Muscle layer of colon (tissue), 2 donors: Measurements from ENCODE around the gene SRGAP2B.
"Not testable (repeated sequence)": the region's sequence is repeated elsewhere in the genome, so short reads cannot be mapped to it uniquely, and the experiment has no call there.

Source experiments
- H3K27ac ChIP-seq: one replicate; pipeline ENCODE4 v1.7.0; 2013; ENCODE audit warnings: low read depth, mild to moderate bottlenecking, low read length, moderate library complexity
- H3K27me3 ChIP-seq, 2 donors: one replicate each; pipeline ENCODE4 v1.7.0; 2013; ENCODE audit warnings: low read length in 2 of 2, mild to moderate bottlenecking in 2 of 2; ENCODE audit not compliant: insufficient read depth in 2 of 2, control insufficient read depth in 1 of 2
- H3K36me3 ChIP-seq: one replicate; pipeline ENCODE4 v1.7.0; 2013; ENCODE audit warnings: mild to moderate bottlenecking, low read length; ENCODE audit not compliant: insufficient read depth
- H3K4me1 ChIP-seq: one replicate; pipeline ENCODE4 v1.7.0; 2013; ENCODE audit warnings: mild to moderate bottlenecking, low read length; ENCODE audit not compliant: insufficient read depth
- H3K4me3 ChIP-seq, 2 donors: one replicate each; pipeline ENCODE4 v1.7.0; 2013; ENCODE audit warnings: low read length in 2 of 2, low read depth in 1 of 2, mild to moderate bottlenecking in 1 of 2, moderate library complexity in 1 of 2
- H3K9ac ChIP-seq: one replicate; pipeline ENCODE4 v1.7.0; 2013; ENCODE audit warnings: low read length
- H3K9me3 ChIP-seq: one replicate; pipeline ENCODE4 v1.7.0; 2013; ENCODE audit warnings: mild to moderate bottlenecking, low read length
- donor health status: abdominal sarcoma.
- donor health status: Adenocarcinoma of cecum.

SRGAP2B gene

DNA sequence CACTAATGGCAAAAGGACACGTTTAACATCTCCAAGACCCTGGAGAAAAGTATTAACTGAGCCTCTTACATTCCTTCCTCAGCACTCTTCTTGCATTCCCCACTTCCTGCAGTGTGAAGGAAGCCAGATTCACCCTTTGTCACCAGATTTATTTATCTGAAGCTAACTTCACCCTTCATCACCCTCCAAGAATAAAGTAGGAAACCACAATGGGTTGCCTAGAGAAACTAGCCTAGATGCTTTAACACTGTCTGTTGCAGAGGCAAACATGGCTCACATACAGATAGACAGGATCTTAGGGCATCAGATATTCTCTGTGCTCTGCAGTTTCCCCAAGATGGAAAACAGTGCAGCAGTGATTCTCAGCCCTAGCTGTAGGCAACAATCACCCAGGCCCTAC is 147.6 kb downstream of the SRGAP2B start:
- not testable (repeated sequence) for H3K9me3 ChIP-seq, H3K9ac ChIP-seq, H3K4me3 ChIP-seq, H3K27ac ChIP-seq, H3K27me3 ChIP-seq, H3K4me1 ChIP-seq, H3K36me3 ChIP-seq

DNA sequence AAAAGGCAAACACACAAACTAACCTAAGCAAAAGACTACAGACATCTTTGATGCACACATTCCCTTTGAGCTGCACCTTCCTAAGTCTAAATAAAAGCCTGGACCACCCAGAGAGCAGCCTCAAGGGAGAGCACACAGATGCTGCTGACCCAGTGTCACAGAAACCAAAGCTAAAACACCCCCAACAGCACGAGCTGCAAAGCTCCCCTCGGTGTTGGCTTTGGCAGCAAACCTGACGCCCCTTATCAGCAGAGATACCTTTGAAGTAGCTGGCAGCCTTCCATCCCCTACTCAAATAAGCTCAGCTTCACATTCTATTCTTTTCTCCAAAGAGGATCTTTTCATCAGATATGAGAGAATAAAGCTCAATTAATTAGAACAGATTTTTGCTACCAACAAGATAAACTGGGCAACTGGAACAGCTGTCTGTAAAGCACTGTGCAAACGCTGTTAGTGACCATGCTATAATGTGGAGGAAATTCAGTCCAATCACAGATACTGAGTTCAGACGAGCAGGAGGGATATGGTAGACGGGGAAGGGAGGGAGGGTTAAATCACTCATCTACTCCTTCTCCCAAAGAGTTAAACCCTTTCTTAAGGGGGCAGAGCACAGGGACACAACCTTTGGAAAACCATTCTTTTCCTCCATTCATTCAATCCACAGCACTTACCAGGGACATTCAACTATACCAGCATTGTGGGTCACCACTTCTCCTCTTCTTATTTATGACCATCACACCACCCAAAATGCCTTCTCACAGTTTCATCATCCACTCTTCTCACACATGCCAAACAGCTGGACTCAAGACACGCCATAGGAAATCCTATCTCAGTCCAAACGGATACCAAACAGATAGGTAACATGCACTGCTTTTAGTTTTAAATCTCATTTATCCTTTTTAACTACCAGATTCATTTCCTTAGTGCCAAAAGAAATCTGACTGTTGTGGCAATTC is 148.3 kb downstream of the SRGAP2B start:
- H3K4me1 ChIP-seq, H3K27me3 ChIP-seq, H3K9ac ChIP-seq, H3K36me3 ChIP-seq, H3K4me3 ChIP-seq, H3K9me3 ChIP-seq, H3K27ac ChIP-seq: not testable (repeated sequence)

DNA sequence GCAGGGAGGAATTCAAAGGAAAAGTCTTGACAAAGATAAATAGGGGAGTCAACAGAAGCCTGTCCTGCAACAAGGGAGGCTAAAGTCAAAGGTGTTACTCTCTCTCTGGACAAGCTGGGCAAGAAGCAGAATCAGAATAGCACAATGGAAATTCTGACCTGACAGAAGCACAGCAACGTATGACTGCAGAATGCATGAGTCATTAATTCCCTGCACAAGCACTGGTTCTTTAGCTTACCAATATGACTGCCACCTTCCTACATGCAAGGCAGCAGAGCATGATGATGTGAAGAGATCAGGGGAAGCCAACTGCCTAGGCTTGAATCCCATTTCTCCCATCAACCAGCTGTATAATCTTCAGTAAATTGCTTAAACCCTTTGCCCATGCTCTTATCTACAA is 153.4 kb downstream of the SRGAP2B start:
- H3K27ac ChIP-seq, H3K27me3 ChIP-seq, H3K9ac ChIP-seq, H3K4me1 ChIP-seq, H3K9me3 ChIP-seq, H3K4me3 ChIP-seq, H3K36me3 ChIP-seq: not testable (repeated sequence)

DNA sequence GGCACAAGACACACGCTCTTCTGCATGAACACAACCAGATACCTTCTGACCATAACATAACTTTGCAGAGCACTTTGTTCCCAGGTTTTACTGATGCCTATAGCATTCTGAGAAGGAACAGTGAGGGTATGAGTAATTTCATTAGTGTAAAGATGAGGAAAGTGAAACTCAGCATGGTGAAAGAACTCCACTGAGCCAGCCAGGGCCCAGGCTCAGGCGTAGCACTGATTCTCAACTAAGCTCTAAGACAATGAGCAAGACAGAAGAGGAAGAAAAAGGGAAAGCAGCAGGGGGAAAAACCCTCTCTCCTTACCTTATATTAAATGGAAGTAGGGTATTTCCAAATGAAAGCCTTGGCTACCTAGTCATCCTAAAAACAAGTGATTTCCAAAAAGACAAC is 155.1 kb downstream of the SRGAP2B start:
- H3K9ac ChIP-seq, H3K27ac ChIP-seq, H3K4me1 ChIP-seq, H3K4me3 ChIP-seq, H3K27me3 ChIP-seq, H3K9me3 ChIP-seq, H3K36me3 ChIP-seq: not testable (repeated sequence)

DNA sequence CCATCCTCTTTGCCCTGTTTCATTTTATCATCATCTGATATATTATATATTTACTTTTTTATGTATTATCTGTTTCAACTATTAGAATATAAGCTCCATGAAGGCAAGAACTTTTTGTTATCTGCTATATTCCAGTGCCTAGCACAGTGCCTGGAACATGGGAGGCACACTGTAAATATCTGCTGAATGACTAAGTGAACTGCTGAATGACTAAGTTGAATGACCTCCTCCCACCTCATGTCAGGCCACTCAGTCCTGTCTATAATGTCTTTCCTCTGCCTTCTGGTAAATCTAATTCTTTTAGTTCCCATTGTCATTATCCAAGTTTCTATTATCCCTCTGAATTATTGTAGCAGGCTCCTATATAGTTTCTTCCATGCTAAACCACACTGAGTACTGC is 156.5 kb downstream of the SRGAP2B start:
- not testable (repeated sequence) for H3K27me3 ChIP-seq, H3K27ac ChIP-seq, H3K4me1 ChIP-seq, H3K36me3 ChIP-seq, H3K9ac ChIP-seq, H3K9me3 ChIP-seq, H3K4me3 ChIP-seq

DNA sequence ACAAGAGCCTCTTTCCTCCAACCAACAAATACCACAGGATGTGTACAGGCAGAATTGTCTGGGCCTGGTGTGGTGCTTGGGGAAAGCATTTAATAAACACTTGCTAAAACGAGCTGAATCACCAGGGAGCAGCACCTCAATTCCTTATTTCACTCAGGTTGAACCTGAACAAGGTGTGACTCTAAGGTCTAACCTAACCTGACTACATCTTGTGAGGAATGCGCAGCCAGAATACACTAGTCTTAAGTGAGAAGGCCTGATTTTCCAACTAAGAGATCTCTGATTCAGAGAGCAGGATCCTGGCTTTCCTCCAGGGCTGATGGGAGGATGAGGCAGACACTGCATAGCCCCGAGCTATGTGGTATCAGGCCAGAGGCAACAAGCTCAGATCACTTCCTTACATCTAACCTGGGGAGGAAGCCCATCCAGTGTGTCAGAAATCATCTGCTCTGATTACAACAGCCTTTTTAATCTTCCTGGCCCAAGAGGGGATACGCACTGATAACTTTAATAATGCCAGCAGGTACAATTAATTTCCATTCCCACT is 158.9 kb downstream of the SRGAP2B start:
- H3K27me3 ChIP-seq, H3K4me1 ChIP-seq, H3K27ac ChIP-seq, H3K4me3 ChIP-seq, H3K36me3 ChIP-seq, H3K9ac ChIP-seq, H3K9me3 ChIP-seq: not testable (repeated sequence)

DNA sequence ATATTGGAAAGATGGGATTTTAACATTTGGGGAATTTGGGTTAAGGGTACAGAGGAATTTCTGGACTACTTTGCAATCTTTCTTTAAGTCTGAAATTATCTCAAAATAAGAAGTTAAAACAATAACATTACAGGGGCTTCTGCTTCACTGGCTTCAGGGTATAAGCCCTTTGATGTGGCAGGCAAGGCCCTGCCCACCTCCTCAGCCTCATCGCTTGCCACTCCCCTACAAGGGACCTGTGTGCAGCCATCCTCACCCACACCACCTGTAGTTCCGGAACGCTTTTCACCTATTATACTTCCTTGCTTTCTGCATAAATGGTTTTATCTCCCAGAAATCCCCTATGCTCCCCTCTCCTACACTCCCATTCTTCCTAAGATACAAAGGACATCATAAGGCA is 159.8 kb downstream of the SRGAP2B start:
- H3K9me3 ChIP-seq, H3K9ac ChIP-seq, H3K4me3 ChIP-seq, H3K4me1 ChIP-seq, H3K27ac ChIP-seq, H3K27me3 ChIP-seq, H3K36me3 ChIP-seq: not testable (repeated sequence)

DNA sequence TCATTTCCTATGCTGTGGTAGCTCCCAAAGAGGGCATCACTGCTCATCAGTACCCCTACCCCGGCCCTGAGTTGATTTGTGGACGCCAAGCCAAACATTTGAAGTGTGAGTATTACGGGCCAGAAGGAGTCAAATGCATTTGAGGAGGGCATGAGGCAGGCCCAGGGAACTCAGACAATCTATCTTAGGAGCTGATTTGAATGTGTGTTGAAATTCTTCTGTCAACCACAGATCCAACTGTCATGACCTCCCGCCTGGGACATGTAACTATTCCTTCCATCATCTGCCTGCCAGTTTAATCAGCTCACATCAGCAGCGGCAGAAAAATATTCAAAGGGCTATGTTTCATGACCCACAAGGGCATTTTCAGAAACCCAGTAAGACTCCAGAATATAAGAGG is 162.1 kb downstream of the SRGAP2B start:
- H3K4me1 ChIP-seq, H3K36me3 ChIP-seq, H3K27ac ChIP-seq, H3K4me3 ChIP-seq, H3K27me3 ChIP-seq, H3K9ac ChIP-seq, H3K9me3 ChIP-seq: not testable (repeated sequence)

DNA sequence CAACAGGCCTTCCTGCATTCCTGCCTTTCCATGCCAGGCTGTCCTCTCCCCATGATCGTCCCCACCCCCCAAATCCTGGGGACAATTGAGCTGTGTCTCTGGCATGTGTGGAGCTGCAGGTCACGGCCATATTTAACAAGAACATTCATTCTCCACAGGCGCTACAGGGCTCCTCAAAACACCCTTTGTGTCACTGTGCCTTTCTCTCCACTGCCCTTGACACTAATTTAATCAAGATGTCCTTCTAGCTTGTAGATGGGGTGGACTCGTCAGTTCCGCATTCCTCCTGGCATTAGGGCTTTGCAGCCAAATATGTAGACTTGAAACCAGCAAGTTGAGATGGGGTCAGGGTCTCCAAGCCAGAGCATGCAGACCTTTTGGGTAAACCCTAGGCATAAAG is 163.0 kb downstream of the SRGAP2B start:
- not testable (repeated sequence) for H3K4me1 ChIP-seq, H3K9me3 ChIP-seq, H3K27me3 ChIP-seq, H3K4me3 ChIP-seq, H3K27ac ChIP-seq, H3K36me3 ChIP-seq, H3K9ac ChIP-seq

DNA sequence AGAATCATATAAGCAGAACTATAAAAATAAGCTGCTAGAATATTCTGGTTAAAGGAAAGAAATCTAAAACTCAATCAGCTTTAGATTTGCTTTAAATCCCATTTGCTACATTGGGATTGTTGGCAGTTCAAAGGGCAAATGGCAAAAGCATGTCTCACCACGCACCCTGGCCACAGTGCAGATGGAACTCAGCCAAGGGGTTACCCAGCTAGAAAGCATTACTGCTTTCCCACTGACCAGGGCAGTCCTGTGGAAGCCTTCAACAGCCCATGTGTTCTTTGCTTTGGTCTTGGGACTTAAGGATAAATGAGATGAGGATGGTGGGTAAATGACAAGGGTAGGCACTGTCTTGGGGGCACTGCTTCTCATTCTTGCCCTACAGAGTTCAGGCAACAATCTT is 163.6 kb downstream of the SRGAP2B start:
- H3K9me3 ChIP-seq, H3K4me3 ChIP-seq, H3K36me3 ChIP-seq, H3K27ac ChIP-seq, H3K4me1 ChIP-seq, H3K27me3 ChIP-seq, H3K9ac ChIP-seq: not testable (repeated sequence)

DNA sequence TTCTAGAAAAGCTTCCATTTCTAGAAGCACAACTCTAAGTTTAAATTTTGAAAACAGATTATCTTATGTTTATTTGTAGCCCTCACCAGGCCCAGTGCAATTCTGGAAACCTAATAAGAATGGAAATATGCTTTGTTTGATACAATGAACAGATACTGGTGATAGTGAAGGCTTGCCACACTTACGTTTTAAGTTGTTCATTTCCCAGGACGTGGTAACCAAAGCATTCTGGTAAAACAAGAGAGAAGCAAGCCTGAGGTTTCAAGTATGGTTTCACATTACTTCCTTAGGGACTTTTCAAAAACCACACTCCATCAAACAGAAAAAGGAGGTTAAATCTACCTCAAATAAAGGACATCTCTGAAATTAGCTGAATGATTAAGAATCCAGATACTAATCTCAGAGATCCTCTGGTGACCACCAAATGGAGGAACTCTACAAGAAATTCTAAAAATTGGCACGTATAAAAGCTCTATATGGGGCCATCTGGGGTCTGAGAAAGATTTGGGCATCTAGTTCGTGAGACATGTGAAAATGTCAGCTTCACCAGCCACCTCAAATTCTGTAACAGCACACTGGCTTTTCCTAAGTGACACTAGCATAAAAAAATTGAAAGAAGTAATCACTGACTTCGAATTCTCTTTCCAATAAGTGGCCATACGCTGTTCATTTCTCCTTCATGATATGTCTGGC is 164.9 kb downstream of the SRGAP2B start:
- H3K27me3 ChIP-seq, H3K4me3 ChIP-seq, H3K36me3 ChIP-seq, H3K9ac ChIP-seq, H3K27ac ChIP-seq, H3K4me1 ChIP-seq, H3K9me3 ChIP-seq: not testable (repeated sequence)

DNA sequence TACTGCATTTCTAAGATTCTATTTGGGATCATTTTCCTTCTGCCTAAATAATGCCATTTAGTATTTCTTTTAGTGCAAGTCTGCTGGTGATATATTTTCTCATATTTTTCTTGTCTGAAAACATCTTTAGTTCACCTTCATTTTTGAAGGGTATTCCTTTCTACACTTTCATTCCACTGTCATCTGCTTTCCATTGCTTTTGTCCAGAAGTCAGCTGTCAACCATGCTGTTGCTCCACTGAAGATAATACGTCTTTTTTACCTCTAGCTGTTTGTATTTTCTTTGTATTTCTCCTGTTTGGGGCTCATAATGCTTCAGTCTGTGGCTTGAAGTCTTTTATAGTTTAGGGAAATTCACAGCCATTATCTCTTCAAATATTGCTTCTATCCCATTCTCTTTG is 167.8 kb downstream of the SRGAP2B start:
- H3K27ac ChIP-seq, H3K9ac ChIP-seq, H3K9me3 ChIP-seq: not testable (repeated sequence)

More for the DNA sequence above, 167.8 kb downstream of the SRGAP2B start:
- H3K4me3 ChIP-seq, H3K27me3 ChIP-seq, H3K36me3 ChIP-seq, H3K4me1 ChIP-seq: not testable (repeated sequence)
